ENCODE results near the gene FRMD4A.

GRCh38 chr10:14126697-14127440 is 203.9 kb downstream of the FRMD4A start:
- TF ChIP-seq POLR2AphosphoS5 (IDR thresholded peaks at IDR 0.05; ENCODE audit: low read depth, low read length): no peak
- TF ChIP-seq POLR2A (IDR thresholded peaks at IDR 0.05; ENCODE audit: low read depth, low read length): no peak
- no peak for TF ChIP-seq SPI1 (IDR thresholded peaks at IDR 0.05; ENCODE audit: low read depth, low read length)
- TF ChIP-seq POU2F2 (IDR thresholded peaks at IDR 0.05; ENCODE audit: low read depth, low read length): no peak
- TF ChIP-seq TAF1 (IDR thresholded peaks at IDR 0.05; ENCODE audit: low read depth, low read length): no peak
- TF ChIP-seq PAX5 (IDR thresholded peaks at IDR 0.05; ENCODE audit: insufficient read depth, low read length, severe bottlenecking): no peak
